ENCODE results near the gene RPH3AL.
A peak's percentile ranks its signal among the peaks of the same experiment; 100 is the strongest.

The RPH3AL gene

GRCh38 chr17:339193-340061 lies 13.2 kb downstream of the RPH3AL start:
- H3K27ac ChIP-seq, result peak overlapping the region in 7 of 21 experiments; percentile 16 to 54 (median 39)

GRCh38 chr17:338442-339192 lies 14.0 kb downstream of the RPH3AL start:
- Histone ChIP-seq H3K27ac (peak overlapping the region in 9 of 21 experiments; percentile 4 to 54 (median 24)), H3K4me3 (no peak overlapping the region)

More at GRCh38 chr17:339193-340061, 13.2 kb downstream of the RPH3AL start:
- H3K4me3 ChIP-seq, result no peak overlapping the region

- Histone ChIP-seq H3K4me3 (no peak overlapping the region), H3K27ac (no peak overlapping the region)
These were observed 14.7 kb downstream of the RPH3AL start for GRCh38 chr17:337866-338265.

- H3K4me3 ChIP-seq, result no peak overlapping the region
- no peak overlapping the region for H3K27ac ChIP-seq
These were observed 15.2 kb downstream of the RPH3AL start for GRCh38 chr17:337453-337852.

GRCh38 chr17:337022-337420 lies 15.6 kb downstream of the RPH3AL start:
- H3K27ac ChIP-seq, result peak overlapping the region in 1 of 21 experiments; percentile 40
- H3K4me3 ChIP-seq, result no peak overlapping the region

GRCh38 chr17:336110-337021 lies 16.2 kb downstream of the RPH3AL start:
- H3K4me3 ChIP-seq, result no peak overlapping the region
- peak overlapping the region in 5 of 21 experiments; percentile 26 to 49 (median 40) for H3K27ac ChIP-seq

- H3K27ac ChIP-seq, result peak overlapping the region in 3 of 21 experiments; percentile 27 to 49 (median 45)
- no peak overlapping the region for H3K4me3 ChIP-seq
These were observed 16.9 kb downstream of the RPH3AL start for GRCh38 chr17:335691-336090.

- Histone ChIP-seq H3K27ac (peak overlapping the region in 4 of 21 experiments; percentile 44 to 82 (median 55)), H3K4me3 (no peak overlapping the region)
These were observed 17.6 kb downstream of the RPH3AL start for GRCh38 chr17:334974-335481.

- Histone ChIP-seq H3K27ac (peak overlapping the region in 14 of 21 experiments; percentile 11 to 82 (median 60)), H3K4me3 (peak overlapping the region in 1 of 7 experiments; percentile 1)
These were observed 18.8 kb downstream of the RPH3AL start for GRCh38 chr17:333626-334396.

- Histone ChIP-seq H3K4me3 (peak overlapping the region in 1 of 7 experiments; percentile 15), H3K27ac (peak overlapping the region in 17 of 21 experiments; percentile 18 to 82 (median 70))
These were observed 19.9 kb downstream of the RPH3AL start for GRCh38 chr17:332558-333322.

GRCh38 chr17:332023-332422 lies 20.6 kb downstream of the RPH3AL start:
- Histone ChIP-seq H3K4me3 (peak overlapping the region in 2 of 7 experiments; percentile 3 to 15), H3K27ac (peak overlapping the region in 19 of 21 experiments; percentile 2 to 82 (median 65))

- Histone ChIP-seq H3K27ac (peak overlapping the region in 15 of 21 experiments; percentile 7 to 82 (median 70)), H3K4me3 (peak overlapping the region in 4 of 7 experiments; percentile 1 to 15 (median 8))
These were observed 21.5 kb downstream of the RPH3AL start for GRCh38 chr17:330993-331701.

- Histone ChIP-seq H3K4me3 (no peak overlapping the region), H3K27ac (peak overlapping the region in 1 of 21 experiments; percentile 49)
These were observed 22.7 kb downstream of the RPH3AL start for GRCh38 chr17:329784-330420.

GRCh38 chr17:327971-328370 lies 24.6 kb downstream of the RPH3AL start:
- no peak overlapping the region for H3K27ac ChIP-seq
- H3K4me3 ChIP-seq, result no peak overlapping the region

GRCh38 chr17:327296-327695 lies 25.3 kb downstream of the RPH3AL start:
- Histone ChIP-seq H3K27ac (no peak overlapping the region), H3K4me3 (no peak overlapping the region)

GRCh38 chr17:326010-326621 lies 26.5 kb downstream of the RPH3AL start:
- H3K4me3 ChIP-seq, result no peak overlapping the region
- H3K27ac ChIP-seq, result no peak overlapping the region
